NCI-H82 (cell line): ENCODE results near the gene PLIN3.
"Not testable (repeated sequence)": the region's sequence is repeated elsewhere in the genome, so short reads cannot be mapped to it uniquely, and the experiment has no call there.

Experiments
- DNase-seq: peaks from one replicate; lab custom pipeline; 2025; lab: John Stamatoyannopoulos, UW

Gene PLIN3

GRCh38 chr19:4889034-4889815 is 21.8 kb upstream of the PLIN3 start:
- peak; percentile 41 for DNase-seq

- DNase-seq: not testable (repeated sequence)
These were observed 20.3 kb upstream of the PLIN3 start for GRCh38 chr19:4887803-4888202.

- DNase-seq: not testable (repeated sequence)
These were observed 17.5 kb upstream of the PLIN3 start for GRCh38 chr19:4884993-4885392.

GRCh38 chr19:4882874-4883273 is 15.4 kb upstream of the PLIN3 start:
- not testable (repeated sequence) for DNase-seq

- no peak for DNase-seq
These were observed 11.6 kb upstream of the PLIN3 start for GRCh38 chr19:4879041-4879440.

- DNase-seq: no peak
These were observed 11.1 kb upstream of the PLIN3 start for GRCh38 chr19:4878491-4878968.

- DNase-seq: no peak
These were observed 10.5 kb upstream of the PLIN3 start for GRCh38 chr19:4877753-4878490.

- no peak for DNase-seq
These were observed 6.5 kb upstream of the PLIN3 start for GRCh38 chr19:4873930-4874329.

GRCh38 chr19:4871711-4872110 is 4.2 kb upstream of the PLIN3 start:
- no peak for DNase-seq

GRCh38 chr19:4870025-4870700 is 2.7 kb upstream of the PLIN3 start:
- peak; percentile 19 for DNase-seq

- no peak for DNase-seq
These were observed 893 bp upstream of the PLIN3 start for GRCh38 chr19:4868286-4868834.

GRCh38 chr19:4866595-4867424 is 657 bp downstream of the PLIN3 start:
- DNase-seq: peak; percentile 9

- peak; percentile 26 for DNase-seq
These were observed 6.3 kb downstream of the PLIN3 start for GRCh38 chr19:4861147-4861546.

GRCh38 chr19:4859697-4860096 is 7.8 kb downstream of the PLIN3 start:
- no peak for DNase-seq

- DNase-seq: not testable (repeated sequence)
These were observed 11.0 kb downstream of the PLIN3 start for GRCh38 chr19:4856468-4856867.

- DNase-seq: not testable (repeated sequence)
These were observed 14.0 kb downstream of the PLIN3 start for GRCh38 chr19:4853506-4853905.

- no peak for DNase-seq
These were observed 15.0 kb downstream of the PLIN3 start for GRCh38 chr19:4852484-4852883.

- DNase-seq: peak; percentile 80
These were observed 15.7 kb downstream of the PLIN3 start for GRCh38 chr19:4851551-4852290.

GRCh38 chr19:4849019-4849418 is 18.4 kb downstream of the PLIN3 start:
- DNase-seq: no peak

- DNase-seq: no peak
These were observed 20.1 kb downstream of the PLIN3 start for GRCh38 chr19:4847190-4847973.
